HCT116 (cell line): ENCODE measurements around the gene KCNQ1OT1. TPM values are rescaled to one million over a fixed set of nuclear protein-coding genes. Genes with fewer than 3 reads are reported as not detected.

Source experiments
- ATAC-seq: fragments of 200-7000 bp; cut with Tn5 transposase; 2 replicates; pipeline ENCODE4 v1.9.1; 2020; ENCODE audit warnings: mild to moderate bottlenecking, moderate library complexity
- BruUV-seq: library from RNA; stranded (reverse); fragments of 400-500 nt; replicated peaks from 2 replicates; lab custom pipeline; 2021; lab: Mats Ljungman, UMichigan
- CTCF ChIA-PET: fragments of 300-600 bp; sonication (Branson Sonifier 250); formaldehyde crosslinking; loops from one replicate; lab custom pipeline; 2021; ENCODE audit warnings: antibody characterized with exemption; lab: Charles Lee
- POLR2A ChIA-PET: fragments of 300-600, 350-600 bp; sonication (Branson Sonifier 250); formaldehyde crosslinking; loops from one replicate; lab custom pipeline; 2021; ENCODE audit warnings: antibody characterized with exemption; lab: Charles Lee
- RAD21 ChIA-PET, 2 experiments: fragments of 300-600 bp; sonication (Branson Sonifier 250); formaldehyde crosslinking; loops; one replicate each; lab custom pipeline; 2023; ENCODE audit warnings: low total read pairs in 2 of 2; ENCODE audit not compliant: uncharacterized antibody in 2 of 2, unreplicated experiment in 2 of 2, low non-redundant PET in 1 of 2; lab: Charles Lee
- DNase-seq: peaks from one replicate; pipeline ENCODE4 v3.0.0-alpha.2; 2010; ENCODE audit warnings: low read depth, low spot score
- H2AFZ ChIP-seq: fragments of 200-600 bp; shearing (Covaris generic), sonication (generic); 2 replicates; pipeline ENCODE4 v1.6.1; 2017; ENCODE audit warnings: low read depth, mixed run types, mixed read lengths, antibody characterized with exemption, low read length; ENCODE audit not compliant: poor library complexity, severe bottlenecking
- H3K27ac ChIP-seq: 2 replicates; pipeline ENCODE4 v1.5.1; 2012; ENCODE audit warnings: low read depth, low read length
- H3K27me3 ChIP-seq: fragments of 200-600 bp; sonication (generic); 2 replicates; pipeline ENCODE4 v1.6.1; 2016; ENCODE audit warnings: mixed run types, low read length, mixed read lengths; ENCODE audit not compliant: insufficient read depth
- H3K36me3 ChIP-seq, 2 experiments: fragments of 200-500 bp in 1 of 2; fragments of 200-600 bp in 1 of 2; sonication (Bioruptor generic) in 1 of 2; sonication (generic) in 1 of 2; 2 replicates each; pipeline versions ENCODE4 v1.5.1 to v1.6.1; 2014 to 2016; ENCODE audit warnings: low read length in 2 of 2, inconsistent platforms in 1 of 2, mixed read lengths in 1 of 2, mixed run types in 1 of 2; ENCODE audit not compliant: insufficient read depth in 2 of 2, control insufficient read depth in 1 of 2
- H3K4me1 ChIP-seq, 2 experiments: fragments of 200-600 bp in 1 of 2; sonication (generic) in 1 of 2; 2 replicates each; pipeline versions ENCODE4 v1.5.1 to v1.6.1; 2012 to 2017; ENCODE audit warnings: low read length in 2 of 2, inconsistent platforms in 1 of 2, mild to moderate bottlenecking in 1 of 2, mixed read lengths in 1 of 2, mixed run types in 1 of 2, moderate library complexity in 1 of 2; ENCODE audit not compliant: insufficient read depth in 2 of 2, control insufficient read depth in 1 of 2
- H3K4me2 ChIP-seq: fragments of 200-600 bp; sonication (generic); 2 replicates; pipeline ENCODE4 v1.6.1; 2017; ENCODE audit warnings: mixed run types, low read length, mixed read lengths
- H3K4me3 ChIP-seq, 2 experiments: fragments of 200-600 bp in 1 of 2; sonication (generic) in 1 of 2; replicated peaks in 1 of 2; 2 replicates each; pipeline ENCODE4 v1.5.1; 2011 to 2016; ENCODE audit warnings: low read length in 2 of 2, control low read depth in 1 of 2, low read depth in 1 of 2, mild to moderate bottlenecking in 1 of 2, mixed read lengths in 1 of 2, mixed run types in 1 of 2
- H3K79me2 ChIP-seq: fragments of 200-600 bp; sonication (generic); 2 replicates; pipeline ENCODE4 v1.6.1; 2017; ENCODE audit warnings: mild to moderate bottlenecking, mixed run types, low read length, moderate library complexity, mixed read lengths; ENCODE audit not compliant: insufficient read depth
- H3K9ac ChIP-seq: fragments of 200-600 bp; sonication (generic); 2 replicates; pipeline ENCODE4 v1.6.1; 2016; ENCODE audit warnings: low read length, mixed read lengths
- H3K9me2 ChIP-seq: fragments of 200-600 bp; sonication (generic), shearing (Covaris generic); 2 replicates; pipeline ENCODE4 v1.6.1; 2017; ENCODE audit warnings: mixed run types, mild to moderate bottlenecking, moderate library complexity; ENCODE audit not compliant: insufficient read depth
- H3K9me3 ChIP-seq, 2 experiments: fragments of 200-500 bp in 1 of 2; fragments of 200-600 bp in 1 of 2; sonication (Bioruptor generic) in 1 of 2; sonication (generic) in 1 of 2; 2 replicates each; pipeline ENCODE4 v1.6.1; 2014 to 2017; ENCODE audit warnings: low read length in 2 of 2, mixed read lengths in 2 of 2, inconsistent platforms in 1 of 2, low read depth in 1 of 2, mild to moderate bottlenecking in 1 of 2, mixed run types in 1 of 2, moderate library complexity in 1 of 2; ENCODE audit not compliant: control insufficient read depth in 1 of 2, insufficient read depth in 1 of 2
- H4K20me1 ChIP-seq: fragments of 200-600 bp; sonication (generic), shearing (Covaris generic); 2 replicates; pipeline ENCODE4 v1.6.1; 2017; ENCODE audit warnings: mixed run types, mild to moderate bottlenecking, moderate library complexity; ENCODE audit not compliant: insufficient read depth
- CBX3 ChIP-seq: IDR thresholded peaks from 2 replicates; pipeline ENCODE4 v1.6.1; 2012; ENCODE audit warnings: low read depth
- EGR1 ChIP-seq: IDR thresholded peaks from 2 replicates; pipeline ENCODE4 v1.6.1; 2012; ENCODE audit warnings: low read depth
- ELF1 ChIP-seq: IDR thresholded peaks from 2 replicates; pipeline ENCODE4 v1.6.1; 2012; ENCODE audit warnings: low read depth, borderline replicate concordance
- EZH2 ChIP-seq: fragments of 200-600 bp; sonication (generic); IDR thresholded peaks from 2 replicates; pipeline ENCODE4 v1.6.1; 2017; ENCODE audit warnings: antibody characterized with exemption, mixed run types
- FOSL1 ChIP-seq: IDR thresholded peaks from 2 replicates; pipeline ENCODE4 v1.6.1; 2012; ENCODE audit warnings: low read depth
- MAX ChIP-seq: IDR thresholded peaks from 2 replicates; pipeline ENCODE4 v1.6.1; 2012
- POLR2A ChIP-seq: IDR thresholded peaks from 2 replicates; pipeline ENCODE4 v1.7.0; 2011; ENCODE audit warnings: borderline replicate concordance; ENCODE audit not compliant: insufficient read depth, insufficient read length; ENCODE audit errors: extremely low read depth
- RAD21 ChIP-seq: IDR thresholded peaks from 2 replicates; pipeline ENCODE4 v1.6.1; 2012; ENCODE audit warnings: low read depth, mild to moderate bottlenecking
- SIN3A ChIP-seq: IDR thresholded peaks from 2 replicates; pipeline ENCODE4 v1.6.1; 2012; ENCODE audit warnings: low read depth
- SP1 ChIP-seq: IDR thresholded peaks from 2 replicates; pipeline ENCODE4 v1.6.1; 2012; ENCODE audit warnings: low read depth
- SRF ChIP-seq: IDR thresholded peaks from 2 replicates; pipeline ENCODE4 v1.6.1; 2012; ENCODE audit warnings: low read depth
- TCF7L2 ChIP-seq: IDR thresholded peaks from 2 replicates; pipeline ENCODE4 v1.7.0; 2011; ENCODE audit warnings: borderline replicate concordance, inconsistent platforms; ENCODE audit not compliant: insufficient read depth, insufficient read length; ENCODE audit errors: extremely low read depth
- ZFX ChIP-seq: fragments of 450-650 bp; IDR thresholded peaks from 2 replicates; pipeline ENCODE4 v1.6.1; 2017
- ZNF274 ChIP-seq: fragments of 200-500 bp; sonication (Bioruptor generic); IDR thresholded peaks from 2 replicates; pipeline ENCODE4 v1.6.1; 2014; ENCODE audit warnings: mild to moderate bottlenecking, low read depth, low read length, inconsistent platforms
- intact Hi-C: fragments of 100-400 bp; cut with micrococcal nuclease; formaldehyde crosslinking; loops from 2 replicates; pipeline ENCODE4 v1.10.0; 2022
- total RNA-seq: library from RNA; stranded (reverse); gene quantifications from one replicate; pipeline ENCODE4 v1.2.1, GENCODE V29; 2021; ENCODE audit not compliant: unreplicated experiment
- TF ChIP-seq, protein P1 (sequence below), 3 experiments: fragments of 200-600 bp in 1 of 3; sonication (generic) in 1 of 3; IDR thresholded peaks in 2 of 3; conservative IDR thresholded peaks in 1 of 3; 2 replicates each; pipeline ENCODE4 v1.5.1; 2012 to 2017; ENCODE audit warnings: low read depth in 2 of 3, low read length in 2 of 3, antibody characterized with exemption in 1 of 3, borderline replicate concordance in 1 of 3, control low read depth in 1 of 3, mild to moderate bottlenecking in 1 of 3, mixed read lengths in 1 of 3, mixed run types in 1 of 3, moderate library complexity in 1 of 3; ENCODE audit not compliant: insufficient read depth in 1 of 3
- TF ChIP-seq, protein P2 (sequence below): IDR thresholded peaks from 2 replicates; pipeline ENCODE4 v1.6.1; 2011; ENCODE audit warnings: mild to moderate bottlenecking, low read length, moderate library complexity; ENCODE audit not compliant: insufficient replicate concordance; ENCODE audit errors: extremely low read depth

Gene KCNQ1OT1
- total RNA-seq, 1 experiment from 2014 or later = 1.1 TPM

GRCh38 chr11:2672553-2673249 lies 27.1 kb downstream of the KCNQ1OT1 start:
- RAD21 ChIA-PET = no interaction called here
- Histone ChIP-seq H3K9ac (no peak overlapping the region), H3K36me3 (no peaks in the 10 kb centered on the region), H3K9me2 (no peaks in the 10 kb centered on the region), H3K27me3 (no peaks in the 10 kb centered on the region), H3K27ac (no peak overlapping the region), H3K4me2 (no peak overlapping the region), H3K4me1 (no peaks in the 10 kb centered on the region), H4K20me1 (no peaks in the 10 kb centered on the region), H2AFZ (no peak overlapping the region), H3K9me3 (no peaks in the 10 kb centered on the region), H3K4me3 (no peak overlapping the region), H3K79me2 (peaks cover 9% of the 10 kb centered on the region; the same call in 1 of the 2 replicates)
- no TSS peak for BruUV-seq
- CTCF ChIA-PET = no interaction called here
- POLR2A ChIA-PET = no interaction called here
- DNase-seq (no peak), ATAC-seq (no peak)
- intact Hi-C loops = no loop called here
- TF ChIP-seq RAD21 = no peak
- TF ChIP-seq SRF = no peak
- no peak for TF ChIP-seq ZFX
- no peak for TF ChIP-seq EGR1
- no peak for TF ChIP-seq ELF1
- no peak for TF ChIP-seq MAX
- TF ChIP-seq, protein P1, sequence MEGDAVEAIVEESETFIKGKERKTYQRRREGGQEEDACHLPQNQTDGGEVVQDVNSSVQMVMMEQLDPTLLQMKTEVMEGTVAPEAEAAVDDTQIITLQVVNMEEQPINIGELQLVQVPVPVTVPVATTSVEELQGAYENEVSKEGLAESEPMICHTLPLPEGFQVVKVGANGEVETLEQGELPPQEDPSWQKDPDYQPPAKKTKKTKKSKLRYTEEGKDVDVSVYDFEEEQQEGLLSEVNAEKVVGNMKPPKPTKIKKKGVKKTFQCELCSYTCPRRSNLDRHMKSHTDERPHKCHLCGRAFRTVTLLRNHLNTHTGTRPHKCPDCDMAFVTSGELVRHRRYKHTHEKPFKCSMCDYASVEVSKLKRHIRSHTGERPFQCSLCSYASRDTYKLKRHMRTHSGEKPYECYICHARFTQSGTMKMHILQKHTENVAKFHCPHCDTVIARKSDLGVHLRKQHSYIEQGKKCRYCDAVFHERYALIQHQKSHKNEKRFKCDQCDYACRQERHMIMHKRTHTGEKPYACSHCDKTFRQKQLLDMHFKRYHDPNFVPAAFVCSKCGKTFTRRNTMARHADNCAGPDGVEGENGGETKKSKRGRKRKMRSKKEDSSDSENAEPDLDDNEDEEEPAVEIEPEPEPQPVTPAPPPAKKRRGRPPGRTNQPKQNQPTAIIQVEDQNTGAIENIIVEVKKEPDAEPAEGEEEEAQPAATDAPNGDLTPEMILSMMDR (IDR thresholded peaks at IDR 0.05 in 2 of 3, conservative IDR thresholded peaks at IDR 0.05 in 1 of 3; ENCODE audit: borderline replicate concordance in 1 of 3, insufficient read depth in 1 of 3, low read depth in 2 of 3, low read length in 2 of 3) = no peak
- no peak for TF ChIP-seq TCF7L2
- TF ChIP-seq FOSL1 = no peak
- no peak for TF ChIP-seq SIN3A
- TF ChIP-seq ZNF274 = no peak
- TF ChIP-seq EZH2 = no peak
- TF ChIP-seq, protein P2, sequence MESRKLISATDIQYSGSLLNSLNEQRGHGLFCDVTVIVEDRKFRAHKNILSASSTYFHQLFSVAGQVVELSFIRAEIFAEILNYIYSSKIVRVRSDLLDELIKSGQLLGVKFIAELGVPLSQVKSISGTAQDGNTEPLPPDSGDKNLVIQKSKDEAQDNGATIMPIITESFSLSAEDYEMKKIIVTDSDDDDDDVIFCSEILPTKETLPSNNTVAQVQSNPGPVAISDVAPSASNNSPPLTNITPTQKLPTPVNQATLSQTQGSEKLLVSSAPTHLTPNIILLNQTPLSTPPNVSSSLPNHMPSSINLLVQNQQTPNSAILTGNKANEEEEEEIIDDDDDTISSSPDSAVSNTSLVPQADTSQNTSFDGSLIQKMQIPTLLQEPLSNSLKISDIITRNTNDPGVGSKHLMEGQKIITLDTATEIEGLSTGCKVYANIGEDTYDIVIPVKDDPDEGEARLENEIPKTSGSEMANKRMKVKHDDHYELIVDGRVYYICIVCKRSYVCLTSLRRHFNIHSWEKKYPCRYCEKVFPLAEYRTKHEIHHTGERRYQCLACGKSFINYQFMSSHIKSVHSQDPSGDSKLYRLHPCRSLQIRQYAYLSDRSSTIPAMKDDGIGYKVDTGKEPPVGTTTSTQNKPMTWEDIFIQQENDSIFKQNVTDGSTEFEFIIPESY = no peak
- TF ChIP-seq SP1 = no peak
- TF ChIP-seq CBX3 = no peak
- no peak for TF ChIP-seq POLR2A
